ENCODE measurements around the gene IFIH1.

DNA sequence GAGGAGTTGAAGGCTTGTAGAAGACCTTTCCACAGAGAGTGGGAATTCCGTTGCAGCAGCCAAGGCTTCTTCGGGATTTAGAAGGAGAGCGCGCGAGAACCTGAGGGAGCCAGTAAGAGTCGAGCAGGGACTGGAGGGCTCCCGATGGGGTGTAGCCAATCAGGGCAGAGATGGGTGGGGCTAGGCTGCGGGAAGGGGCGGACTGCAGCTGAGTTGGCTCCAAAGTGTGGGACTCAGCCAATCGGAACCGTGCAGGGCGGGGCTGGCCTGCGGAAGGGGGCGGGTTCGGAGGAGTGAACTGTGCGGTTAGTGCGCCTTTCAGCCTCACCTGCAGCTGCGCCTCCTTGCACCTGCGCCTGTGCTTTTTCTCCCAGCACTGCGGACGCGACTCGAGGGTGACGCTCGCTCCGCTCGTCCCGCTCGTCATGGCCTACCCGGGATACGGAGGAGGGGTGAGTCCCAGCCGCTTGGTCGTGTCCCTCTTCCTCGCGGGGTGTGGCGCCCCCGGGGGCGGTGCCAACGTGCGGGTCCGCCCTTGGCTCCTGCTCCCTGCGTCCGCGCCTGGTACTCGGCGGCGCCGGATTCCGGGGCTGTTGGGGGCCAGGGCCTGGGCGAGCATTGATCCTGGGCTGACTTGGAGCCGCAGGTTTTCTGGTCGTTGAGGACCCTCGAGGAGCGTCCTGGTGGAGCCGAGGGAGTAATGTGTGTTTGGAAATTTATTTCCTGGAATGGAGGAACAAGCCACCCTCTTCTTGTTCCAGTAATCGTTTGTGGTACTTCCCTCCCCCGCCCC lies 25.5 kb upstream of the IFIH1 start, which contains the start of gene GCA:
- TF ChIP-seq, protein P1, sequence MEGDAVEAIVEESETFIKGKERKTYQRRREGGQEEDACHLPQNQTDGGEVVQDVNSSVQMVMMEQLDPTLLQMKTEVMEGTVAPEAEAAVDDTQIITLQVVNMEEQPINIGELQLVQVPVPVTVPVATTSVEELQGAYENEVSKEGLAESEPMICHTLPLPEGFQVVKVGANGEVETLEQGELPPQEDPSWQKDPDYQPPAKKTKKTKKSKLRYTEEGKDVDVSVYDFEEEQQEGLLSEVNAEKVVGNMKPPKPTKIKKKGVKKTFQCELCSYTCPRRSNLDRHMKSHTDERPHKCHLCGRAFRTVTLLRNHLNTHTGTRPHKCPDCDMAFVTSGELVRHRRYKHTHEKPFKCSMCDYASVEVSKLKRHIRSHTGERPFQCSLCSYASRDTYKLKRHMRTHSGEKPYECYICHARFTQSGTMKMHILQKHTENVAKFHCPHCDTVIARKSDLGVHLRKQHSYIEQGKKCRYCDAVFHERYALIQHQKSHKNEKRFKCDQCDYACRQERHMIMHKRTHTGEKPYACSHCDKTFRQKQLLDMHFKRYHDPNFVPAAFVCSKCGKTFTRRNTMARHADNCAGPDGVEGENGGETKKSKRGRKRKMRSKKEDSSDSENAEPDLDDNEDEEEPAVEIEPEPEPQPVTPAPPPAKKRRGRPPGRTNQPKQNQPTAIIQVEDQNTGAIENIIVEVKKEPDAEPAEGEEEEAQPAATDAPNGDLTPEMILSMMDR (conservative IDR thresholded peaks at IDR 0.05; ENCODE audit: low read depth, low read length): no peak
- TF ChIP-seq EZH2 (IDR thresholded peaks at IDR 0.05; ENCODE audit: borderline replicate concordance, low read depth, low read length, poor library complexity, severe bottlenecking): no peak

Measured in A673 (cell line).